GM19328 (cell line): ENCODE results near the gene METAP1D.
"Not testable (repeated sequence)": the region's sequence is repeated elsewhere in the genome, so short reads cannot be mapped to it uniquely, and the experiment has no call there.

Experiments used
- ATAC-seq: cut with Tn5 transposase; IDR thresholded peaks from one replicate; pipeline ENCODE4 v1.9.1; 2021; ENCODE audit warnings: mild to moderate bottlenecking, moderate library complexity; ENCODE audit not compliant: unreplicated experiment

METAP1D gene

DNA sequence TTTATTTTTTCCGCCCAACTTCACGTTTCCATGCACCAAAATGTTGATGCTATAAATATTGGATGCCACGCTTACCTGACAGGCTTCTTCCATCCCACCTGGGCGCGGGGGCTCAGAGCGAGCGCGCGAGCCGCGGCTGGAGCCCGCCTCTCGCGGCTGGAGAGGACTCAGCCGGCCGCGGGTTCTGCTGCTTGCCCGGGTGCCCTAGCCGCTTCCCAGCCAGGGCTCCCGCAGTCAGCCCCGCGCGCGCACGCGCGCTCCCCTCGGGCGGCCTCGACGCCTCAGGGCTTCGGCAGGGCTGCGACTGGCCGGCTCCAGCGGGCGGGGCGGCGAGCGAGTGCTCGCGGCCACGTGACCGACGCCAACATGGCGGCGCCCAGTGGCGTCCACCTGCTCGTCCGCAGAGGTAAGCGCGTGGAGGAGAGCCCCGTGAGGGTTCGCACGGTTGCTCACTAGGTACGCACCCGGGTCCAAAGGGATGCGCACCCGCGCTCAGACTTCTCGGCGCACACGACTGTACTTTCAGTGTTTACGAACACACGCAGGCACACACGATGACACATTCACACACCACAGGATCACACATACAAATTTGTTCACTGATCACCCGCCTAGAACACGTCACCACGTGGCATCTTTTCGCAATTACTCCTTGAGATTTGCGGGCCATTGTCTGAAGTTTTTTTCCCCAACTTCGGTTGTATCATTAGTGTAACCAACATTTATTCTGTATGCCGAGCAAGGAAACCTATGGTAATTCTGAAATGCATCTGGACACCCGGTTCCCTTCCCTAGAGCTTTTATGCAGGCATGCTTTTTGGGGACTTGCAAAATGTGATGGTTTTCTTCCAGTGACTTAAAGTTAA is at the start of gene METAP1D:
Gene METAP1D (plus strand): TSS at position 350 of the 866 bp plus-strand sequence. CDS start 17 bp downstream, at position 367.
- ATAC-seq, result peak; percentile 91

DNA sequence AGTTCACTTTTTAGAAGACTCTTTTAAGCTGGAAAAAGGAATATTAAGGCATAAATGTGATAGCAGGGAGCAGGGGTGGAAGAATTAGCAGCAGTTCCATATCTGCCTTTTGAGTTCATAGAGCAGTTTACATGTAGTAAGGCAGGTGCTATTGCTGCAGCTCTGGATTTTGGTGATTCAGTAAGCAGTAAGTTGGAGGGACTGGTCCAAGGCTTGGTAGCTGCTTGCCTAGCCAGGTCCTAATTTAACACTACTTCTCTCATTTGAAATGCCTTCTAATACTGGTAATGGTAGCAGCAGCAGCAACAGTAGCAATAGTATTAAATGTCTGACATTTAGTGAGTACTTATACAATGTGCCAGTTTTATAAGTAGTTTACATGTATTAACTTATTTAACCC is 47.5 kb upstream of the METAP1D start:
- ATAC-seq, result no peak

DNA sequence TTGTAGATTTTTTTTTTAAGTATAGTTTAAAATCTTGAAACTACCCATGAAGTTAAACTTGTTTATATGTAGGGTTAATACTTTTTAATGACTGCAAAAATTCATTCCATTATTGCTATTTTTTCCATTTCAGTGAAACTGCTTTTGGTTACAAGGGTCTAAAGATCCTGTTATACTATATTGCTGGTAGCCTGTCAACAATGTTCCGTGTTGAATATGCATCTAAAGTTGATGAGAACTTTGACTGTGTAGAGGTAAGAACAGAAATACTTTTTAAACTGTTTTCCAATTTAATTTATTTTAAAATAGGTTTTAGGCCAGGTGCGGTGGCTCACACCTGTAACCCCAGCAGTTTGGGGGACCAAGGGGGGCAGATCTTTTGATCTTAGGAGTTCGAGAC is 47.0 kb upstream of the METAP1D start:
- ATAC-seq, result no peak

DNA sequence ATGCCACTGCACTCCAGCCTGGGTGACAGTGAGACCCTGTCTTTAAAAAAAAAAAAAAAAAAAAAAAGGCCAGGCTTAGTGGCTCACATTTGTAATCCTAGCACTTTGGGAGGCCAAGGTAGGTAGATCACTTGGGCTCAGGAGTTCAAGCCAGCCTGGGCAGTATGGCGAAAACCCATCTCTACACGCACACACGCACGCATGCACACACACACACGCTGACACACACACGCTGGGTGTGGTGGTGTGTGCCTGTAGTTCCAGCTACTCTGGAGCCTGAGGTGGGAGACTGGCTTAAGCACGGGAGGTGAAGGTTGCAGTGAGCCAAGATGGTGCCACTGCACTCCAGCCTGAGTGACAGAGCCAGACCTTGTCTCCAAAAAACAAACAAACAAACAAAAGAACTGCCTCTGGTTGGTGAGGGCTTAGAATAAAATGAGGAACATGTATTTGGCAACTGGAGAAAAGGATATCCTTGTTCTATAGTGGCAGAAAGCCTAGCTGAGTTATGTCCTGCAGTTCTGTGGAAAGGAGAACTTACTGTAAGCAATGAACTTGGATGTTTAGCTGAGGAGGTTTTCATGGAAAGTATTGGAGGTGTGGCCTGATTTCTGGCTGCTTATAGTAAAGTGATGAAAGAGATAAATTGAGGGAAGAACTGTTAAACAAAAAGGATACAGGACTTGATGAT is 43.5 kb upstream of the METAP1D start:
- ATAC-seq, result no peak

DNA sequence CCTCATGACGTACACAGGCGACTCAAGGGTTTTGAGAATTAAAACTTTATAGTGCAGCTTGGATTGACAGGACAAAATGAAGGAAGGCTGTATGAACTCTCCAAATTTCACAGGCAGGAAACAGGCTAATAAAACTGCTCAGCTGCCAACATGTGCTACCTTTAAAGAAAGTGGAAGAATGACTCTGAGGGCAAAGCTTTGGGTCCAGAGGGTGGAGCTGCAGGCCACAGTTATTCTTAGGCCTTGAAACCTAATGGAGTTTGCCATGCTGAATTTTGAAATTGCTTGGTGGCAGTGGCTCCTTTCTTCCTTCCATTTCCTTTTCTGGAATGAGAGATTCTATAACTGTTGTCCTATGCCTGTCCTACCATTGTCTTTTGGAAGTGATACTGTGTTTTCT is 42.7 kb upstream of the METAP1D start:
- no peak for ATAC-seq

DNA sequence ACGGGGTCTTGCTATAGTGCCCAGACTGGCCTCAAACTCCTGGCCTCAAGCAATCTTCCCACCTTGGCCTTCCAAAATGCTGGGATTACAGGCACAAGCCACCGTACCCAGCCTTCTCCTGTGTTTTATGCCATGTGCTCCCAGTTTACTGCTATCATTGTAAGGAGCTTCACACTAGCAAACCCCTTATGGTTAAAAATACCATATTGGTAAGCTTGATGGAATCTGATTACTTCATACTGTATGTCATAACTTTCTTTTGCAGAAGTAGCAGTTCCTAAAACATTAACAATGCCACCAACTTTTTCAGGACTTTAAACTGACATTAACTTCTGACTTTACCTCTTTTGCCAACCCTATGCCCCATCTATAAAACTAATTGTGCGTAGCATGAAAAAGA is 41.3 kb upstream of the METAP1D start:
- ATAC-seq, result no peak

DNA sequence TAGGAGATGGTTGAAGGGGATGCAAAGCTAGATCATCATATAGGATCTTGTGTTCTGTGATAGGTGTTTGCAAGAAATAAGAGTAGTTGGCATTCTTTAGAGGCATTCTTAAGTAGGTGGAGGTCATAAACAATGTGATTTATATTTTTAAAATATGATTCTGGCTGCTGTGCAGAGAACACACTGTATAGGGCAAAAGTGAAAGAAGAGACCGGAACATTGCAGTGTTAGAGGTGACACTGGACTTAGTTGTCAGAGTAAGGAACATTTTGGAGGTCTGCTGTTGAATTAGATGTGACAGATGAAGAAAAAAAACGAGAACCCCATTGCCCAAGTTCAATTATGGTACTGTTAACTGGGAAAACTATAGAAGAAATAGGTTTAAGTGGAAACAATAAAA is 39.8 kb upstream of the METAP1D start:
- no peak for ATAC-seq

DNA sequence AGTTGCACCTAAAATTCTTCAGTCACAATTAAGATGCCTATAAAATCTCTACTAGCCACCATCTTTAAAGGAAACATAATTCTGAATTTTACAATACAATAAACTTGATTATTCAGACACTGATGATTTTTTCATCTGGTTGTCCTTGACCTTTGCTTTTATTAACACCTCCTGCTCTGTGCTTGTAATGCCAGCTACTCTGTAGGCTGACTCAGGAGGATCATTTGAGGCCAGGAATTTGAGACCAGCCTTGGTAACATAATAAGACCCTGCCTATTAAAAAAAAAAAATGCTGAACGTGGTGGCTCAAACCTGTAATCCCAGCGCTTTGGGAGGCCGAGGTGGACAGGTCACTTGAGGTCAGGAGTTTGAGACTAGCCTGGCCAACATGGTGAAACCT is 39.2 kb upstream of the METAP1D start:
- ATAC-seq, result no peak

DNA sequence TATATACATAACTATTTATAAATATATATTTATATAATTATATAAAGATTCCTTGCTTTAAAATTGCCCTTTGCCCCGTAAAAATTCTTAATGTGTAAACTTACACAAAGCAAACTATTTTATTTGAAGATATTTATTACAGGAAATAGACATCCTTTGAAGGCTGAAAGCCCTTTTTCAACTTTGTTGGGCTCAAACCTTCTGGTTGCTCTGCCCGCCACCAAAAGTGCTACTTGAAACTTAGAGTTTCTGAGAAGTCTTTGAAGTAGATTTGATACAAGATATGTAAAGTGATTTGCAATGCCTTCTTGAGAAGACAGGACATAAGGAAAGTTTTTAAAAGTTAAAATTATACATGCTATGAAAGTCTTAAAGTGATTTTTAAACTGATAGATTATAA is 36.6 kb upstream of the METAP1D start:
- ATAC-seq, result no peak

DNA sequence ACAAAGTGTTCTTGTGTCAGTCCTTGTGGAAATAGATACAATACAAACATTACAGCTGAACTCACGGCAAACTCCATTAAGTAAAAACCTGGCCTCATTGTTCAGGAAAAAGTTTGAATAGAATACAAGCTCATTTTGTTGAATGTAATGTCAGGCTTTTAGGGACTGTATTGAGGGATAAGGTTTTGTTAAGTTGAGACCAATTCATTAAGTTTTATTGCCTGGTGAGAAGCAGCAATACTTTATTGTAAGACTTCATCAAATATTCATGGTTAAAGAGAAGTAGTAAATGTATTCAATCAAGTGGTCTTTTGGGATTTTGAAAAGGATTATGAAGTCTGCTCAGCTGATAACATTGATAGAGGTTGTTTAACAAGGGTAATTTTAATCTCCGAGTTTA is 35.4 kb upstream of the METAP1D start:
- ATAC-seq, result no peak

DNA sequence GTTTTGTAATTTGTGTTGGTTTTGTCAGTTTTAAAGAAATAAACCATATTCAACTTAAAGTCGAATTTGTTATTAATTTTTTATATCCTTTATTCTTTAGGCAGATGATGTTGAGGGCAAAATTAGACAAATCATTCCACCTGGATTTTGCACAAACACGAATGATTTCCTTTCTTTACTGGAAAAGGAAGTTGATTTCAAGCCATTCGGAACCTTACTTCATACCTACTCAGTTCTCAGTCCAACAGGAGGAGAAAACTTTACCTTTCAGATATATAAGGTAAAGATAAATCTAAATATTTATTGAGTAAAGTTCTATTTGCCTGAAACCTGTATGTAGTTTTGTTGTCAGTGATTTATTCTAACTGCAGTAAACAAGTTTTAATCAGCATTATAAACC is 34.5 kb upstream of the METAP1D start:
- ATAC-seq, result no peak

DNA sequence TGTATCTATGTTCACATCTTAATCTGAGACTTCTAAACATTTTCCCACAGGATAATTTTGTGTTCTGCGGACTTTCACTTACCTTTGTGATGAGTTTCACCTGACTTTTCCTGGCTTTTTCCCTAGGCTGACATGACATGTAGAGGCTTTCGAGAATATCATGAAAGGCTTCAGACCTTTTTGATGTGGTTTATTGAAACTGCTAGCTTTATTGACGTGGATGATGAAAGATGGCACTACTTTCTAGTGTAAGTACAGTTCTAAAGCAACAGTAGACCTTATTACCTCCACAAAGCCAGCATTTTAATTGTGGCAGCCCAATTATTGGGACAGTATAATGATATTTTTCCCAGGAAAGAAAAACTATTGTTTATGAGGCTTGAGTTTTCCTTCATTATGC is 34.1 kb upstream of the METAP1D start:
- ATAC-seq, result no peak

DNA sequence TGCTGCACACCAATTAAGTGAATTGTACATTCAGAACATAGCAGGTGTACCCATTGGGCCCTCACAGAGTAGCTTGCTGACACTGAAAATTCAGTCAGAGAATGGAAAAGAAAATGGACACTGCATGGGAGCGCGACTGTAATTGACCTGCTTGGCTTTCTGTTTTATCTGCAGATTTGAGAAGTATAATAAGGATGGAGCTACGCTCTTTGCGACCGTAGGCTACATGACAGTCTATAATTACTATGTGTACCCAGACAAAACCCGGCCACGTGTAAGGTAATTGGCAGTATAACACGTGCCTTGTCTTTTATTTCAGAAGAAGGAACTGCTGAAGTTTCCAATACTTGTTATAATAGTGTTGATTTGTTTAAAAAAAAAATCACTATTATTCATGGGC is 33.5 kb upstream of the METAP1D start:
- no peak for ATAC-seq

DNA sequence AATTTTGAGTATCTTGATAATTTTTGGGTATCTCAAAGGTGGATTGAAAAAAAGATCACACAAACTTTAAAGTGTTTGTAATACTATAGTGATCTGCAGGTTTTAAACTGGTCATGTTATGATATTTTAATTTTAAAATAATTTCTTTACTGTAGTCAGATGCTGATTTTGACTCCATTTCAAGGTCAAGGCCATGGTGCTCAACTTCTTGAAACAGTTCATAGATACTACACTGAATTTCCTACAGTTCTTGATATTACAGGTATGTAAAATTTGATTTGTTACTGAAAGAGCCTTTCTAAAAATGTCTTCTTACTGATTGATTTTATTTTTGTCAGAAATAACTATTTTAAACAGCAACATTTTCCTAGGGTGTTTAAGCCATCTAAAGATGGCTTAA is 33.1 kb upstream of the METAP1D start:
- no peak for ATAC-seq

DNA sequence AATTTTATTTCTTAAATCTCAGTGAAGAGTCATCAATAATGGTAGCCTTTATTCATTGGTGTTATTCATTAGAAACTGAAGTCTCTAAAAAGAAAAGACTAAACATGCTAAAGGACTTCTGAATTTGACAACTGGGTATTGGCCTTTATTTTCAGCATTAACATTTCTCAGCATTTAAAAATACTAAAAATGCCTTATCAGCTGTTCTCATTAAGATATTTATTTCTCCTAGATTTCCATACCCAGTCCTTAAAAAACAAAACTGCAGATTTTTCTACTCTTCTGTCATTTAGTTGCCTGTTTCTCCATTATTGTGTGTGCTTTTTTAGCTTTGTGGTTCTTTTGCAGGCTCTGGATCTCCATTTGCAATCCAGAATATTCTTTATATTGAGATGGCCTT is 31.2 kb upstream of the METAP1D start:
- no peak for ATAC-seq

DNA sequence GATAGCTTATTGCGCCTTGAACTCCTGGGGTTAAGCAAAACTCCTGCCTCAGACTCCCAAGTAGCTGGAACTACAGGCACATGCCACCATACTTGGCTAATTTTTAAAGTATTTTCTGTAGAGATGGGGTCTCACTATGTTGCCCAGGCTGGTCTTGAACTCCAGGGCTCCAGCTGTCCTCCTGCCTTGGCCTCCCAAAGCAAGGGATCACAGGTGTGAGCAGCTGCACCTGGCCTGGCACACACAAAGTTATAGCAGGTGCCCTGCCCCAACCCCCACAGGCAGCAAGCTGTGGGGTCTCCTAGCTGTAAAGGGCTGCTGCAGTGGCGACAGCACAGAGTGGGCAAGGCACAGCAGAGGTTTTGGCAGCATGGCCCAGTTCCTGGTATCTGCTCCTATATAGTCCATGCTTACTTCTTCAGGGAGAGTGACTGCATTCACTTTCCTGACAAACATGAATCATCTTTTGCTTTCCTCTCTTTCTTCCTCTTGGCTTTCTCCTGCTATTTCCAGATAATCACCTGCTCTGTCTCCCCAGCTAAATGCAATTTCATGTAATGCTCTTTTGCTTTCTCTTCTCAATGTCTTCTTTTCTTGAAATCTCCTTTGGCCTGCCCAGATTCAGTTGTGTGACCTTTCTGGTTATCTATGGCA is 27.3 kb upstream of the METAP1D start:
- no peak for ATAC-seq

DNA sequence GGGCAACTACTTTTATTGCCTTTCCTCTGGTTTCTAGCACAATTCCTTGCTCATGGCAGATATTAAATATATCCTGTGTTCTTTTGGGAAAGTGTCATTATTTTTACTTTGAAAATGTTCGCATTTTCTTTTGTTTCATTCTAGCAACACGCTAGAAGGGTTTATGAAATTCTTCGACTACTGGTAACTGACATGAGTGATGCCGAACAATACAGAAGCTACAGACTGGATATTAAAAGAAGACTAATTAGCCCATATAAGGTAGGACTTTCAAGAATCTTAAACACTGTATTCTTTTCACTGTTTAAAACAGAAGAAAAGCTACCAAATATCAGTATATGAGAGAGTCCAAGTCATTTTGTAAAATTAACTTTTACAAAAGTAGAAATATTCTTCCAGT is 20.6 kb upstream of the METAP1D start:
- no peak for ATAC-seq

DNA sequence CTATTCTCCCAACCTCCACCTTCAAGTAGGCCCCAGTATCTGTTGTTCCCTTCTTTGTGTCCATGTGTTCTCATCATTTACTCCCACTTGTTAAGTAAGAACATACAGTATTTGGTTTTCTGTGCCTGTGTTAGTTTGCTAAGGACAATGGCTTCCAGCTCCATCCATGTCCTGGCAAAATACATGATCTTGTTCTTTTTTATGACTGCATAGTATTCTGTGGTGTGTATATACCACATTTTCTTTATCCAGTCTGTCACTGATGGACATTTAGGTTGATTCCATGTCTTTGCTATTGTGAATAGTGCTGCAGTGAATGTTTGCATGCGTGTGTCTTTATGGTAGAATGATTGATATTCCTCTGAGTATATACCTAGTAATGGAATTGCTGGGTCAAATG is 15.8 kb upstream of the METAP1D start:
- not testable (repeated sequence) for ATAC-seq

DNA sequence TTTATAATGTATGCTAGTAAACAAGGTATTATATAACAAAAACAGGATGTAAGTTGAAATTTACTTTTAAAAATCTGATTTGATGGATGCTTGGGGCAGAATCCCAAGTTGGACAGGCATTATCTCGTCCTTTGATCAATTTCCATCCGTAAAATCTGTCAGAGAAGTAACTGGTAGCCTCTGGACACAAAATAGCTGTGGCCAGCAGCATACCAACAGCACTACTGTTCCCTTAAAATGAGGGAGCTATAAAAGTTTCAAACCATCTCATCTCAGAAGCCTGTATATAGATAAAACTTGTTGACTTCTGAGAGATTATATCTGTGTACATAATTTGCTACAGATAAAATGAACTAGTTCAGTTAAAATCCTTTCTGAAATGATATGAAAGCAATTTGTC is 14.7 kb upstream of the METAP1D start:
- no peak for ATAC-seq

DNA sequence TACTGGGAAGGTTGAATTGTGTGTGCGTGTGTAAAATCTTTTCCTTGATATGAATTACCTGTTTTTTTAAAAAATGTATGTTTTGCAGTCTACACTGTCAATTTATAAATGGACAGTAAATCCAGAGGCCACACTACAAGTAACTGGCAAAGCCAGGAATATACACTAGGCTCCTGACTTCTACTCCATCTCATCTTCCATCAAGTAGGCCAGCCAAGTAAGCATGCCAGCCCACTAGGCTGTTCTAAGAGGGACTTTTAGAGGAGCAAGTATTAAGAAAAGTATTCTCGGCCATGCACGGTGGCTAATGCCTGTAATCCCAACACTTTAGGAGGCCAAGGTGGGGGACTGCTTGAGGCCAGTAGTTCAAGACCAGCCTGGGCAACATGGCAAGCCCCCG is 13.0 kb upstream of the METAP1D start:
- ATAC-seq, result no peak

DNA sequence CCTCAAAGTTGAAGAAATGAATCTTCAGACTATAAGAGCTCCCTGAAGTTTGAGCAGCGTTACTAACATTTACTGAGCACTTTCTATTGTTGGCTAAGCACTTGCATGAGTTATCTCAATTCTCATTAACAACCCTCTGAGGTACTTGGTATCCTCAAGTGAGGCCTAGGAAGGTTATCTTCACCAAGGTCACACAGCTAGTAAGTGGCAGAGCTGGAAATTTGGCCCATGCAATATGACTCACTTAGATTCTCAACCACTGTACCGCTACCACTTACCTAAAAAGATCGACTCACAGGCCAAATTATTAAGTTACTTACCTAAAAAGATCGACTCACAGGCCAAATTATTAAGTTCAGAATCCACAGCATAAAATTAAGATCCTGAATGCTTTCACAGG is 8.7 kb upstream of the METAP1D start:
- ATAC-seq, result no peak

DNA sequence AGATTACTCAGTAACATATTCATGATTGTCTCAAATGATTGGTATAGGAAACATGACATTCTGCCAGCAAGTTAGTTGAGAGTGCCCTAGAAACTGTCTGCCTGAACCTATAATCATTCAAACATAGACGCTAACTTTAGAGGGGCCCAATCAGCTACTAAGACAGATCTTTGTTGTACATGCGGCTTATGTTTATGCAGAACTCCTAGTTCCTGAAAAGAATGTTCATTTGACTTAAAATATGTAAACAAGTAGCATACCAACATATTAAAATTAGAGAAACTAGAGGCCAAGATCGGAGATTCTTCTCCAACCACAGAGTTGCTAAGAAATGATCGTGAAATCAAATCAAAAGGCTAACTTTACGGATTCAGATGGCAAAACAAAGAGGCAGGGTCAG is 4.2 kb upstream of the METAP1D start:
- ATAC-seq, result no peak
